Measurements from ENCODE around the gene PGK1.
"Not testable (repeated sequence)": the region's sequence is repeated elsewhere in the genome, so short reads cannot be mapped to it uniquely, and the experiment has no call there.

PGK1 gene

GRCh38 chrX:78103623-78104446 lies at the start of gene PGK1:
Gene PGK1 (plus strand): TSS chrX:78104248. CDS start chrX:78104341, 93 bp downstream.
- peak; percentile 48 to 80 for DNase-seq

GRCh38 chrX:78063687-78064086 lies 40.4 kb upstream of the PGK1 start:
- DNase-seq: no peak

GRCh38 chrX:78064152-78064551 lies 39.9 kb upstream of the PGK1 start:
- DNase-seq: no peak

GRCh38 chrX:78064698-78065601 lies 39.1 kb upstream of the PGK1 start:
- DNase-seq: peak in 1 of 2 experiments; percentile 9

GRCh38 chrX:78066110-78066509 lies 37.9 kb upstream of the PGK1 start:
- no peak for DNase-seq

- no peak for DNase-seq
These were observed 32.7 kb upstream of the PGK1 start for GRCh38 chrX:78071331-78071730.

GRCh38 chrX:78073147-78074077 lies 30.6 kb upstream of the PGK1 start:
- not testable (repeated sequence) for DNase-seq

DNA sequence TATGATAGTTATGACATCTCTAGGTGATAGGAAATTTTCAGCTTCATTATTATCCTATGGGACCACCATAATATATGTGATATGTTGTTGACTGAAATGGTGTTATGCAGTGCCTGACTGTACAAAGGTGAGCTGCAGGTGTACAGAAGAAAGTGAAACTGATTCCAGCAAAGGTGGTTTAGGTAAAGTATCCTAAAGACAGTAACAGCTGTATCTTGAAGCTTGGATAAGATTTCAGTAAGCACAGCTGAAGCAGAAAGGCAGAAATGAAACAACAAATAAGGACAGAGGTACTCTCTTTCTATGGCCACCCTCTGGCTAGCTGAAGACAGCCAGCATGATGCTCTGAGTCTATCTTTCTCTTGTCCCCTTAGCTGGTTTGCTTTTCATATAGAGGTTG lies 30.0 kb upstream of the PGK1 start:
- no peak for DNase-seq

- DNase-seq: no peak
These were observed 28.2 kb upstream of the PGK1 start for GRCh38 chrX:78075787-78076389.

DNA sequence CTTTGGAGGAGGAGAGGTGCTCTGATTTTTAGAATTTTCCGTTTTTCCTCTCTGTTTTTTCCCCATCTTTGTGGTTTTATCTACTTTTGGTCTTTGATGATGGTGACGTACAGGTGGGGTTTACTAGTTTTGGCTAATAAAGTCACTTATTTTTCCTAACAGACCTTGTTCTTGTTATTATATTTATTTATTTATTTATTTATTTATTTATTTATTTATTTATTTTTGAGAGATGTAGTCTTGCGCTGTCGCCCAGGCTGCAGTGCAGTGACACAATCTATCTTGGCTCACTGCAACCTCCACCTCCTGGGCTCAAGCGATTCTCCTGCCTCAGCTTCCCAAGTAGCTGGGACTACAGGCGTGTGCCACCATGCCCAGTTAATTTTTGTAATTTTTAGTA lies 22.6 kb upstream of the PGK1 start:
- DNase-seq: not testable (repeated sequence)

- no peak for DNase-seq
These were observed 11.8 kb upstream of the PGK1 start for GRCh38 chrX:78092296-78092695.

- no peak for DNase-seq
These were observed 5.9 kb upstream of the PGK1 start for GRCh38 chrX:78098108-78098507.

DNA sequence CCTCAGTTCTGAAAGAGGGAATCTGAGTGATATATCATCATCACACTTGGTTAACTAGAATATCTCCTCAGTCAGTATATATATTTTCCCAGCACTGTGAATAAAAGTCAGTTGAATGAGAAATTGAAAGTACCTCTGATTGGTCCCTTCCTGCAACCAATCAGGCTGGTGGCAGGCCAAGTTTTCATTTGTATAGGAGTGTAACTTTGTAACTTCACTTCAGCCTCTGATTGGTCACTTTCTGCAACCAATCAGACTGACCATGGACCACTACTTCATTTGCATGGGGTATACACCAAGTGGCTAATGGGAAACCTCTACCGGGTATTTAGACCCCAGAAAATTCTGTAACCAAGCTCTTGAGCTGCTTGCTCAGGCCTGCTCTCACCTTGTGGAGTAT lies 2.0 kb upstream of the PGK1 start:
- no peak for DNase-seq

- DNase-seq: no peak
These were observed 936 bp upstream of the PGK1 start for GRCh38 chrX:78103001-78103622.

- peak in 1 of 2 experiments; percentile 7 for DNase-seq
These were observed 564 bp downstream of the PGK1 start for GRCh38 chrX:78104447-78105176.

GRCh38 chrX:78105944-78106650 lies 2.0 kb downstream of the PGK1 start:
- DNase-seq: no peak

DNA sequence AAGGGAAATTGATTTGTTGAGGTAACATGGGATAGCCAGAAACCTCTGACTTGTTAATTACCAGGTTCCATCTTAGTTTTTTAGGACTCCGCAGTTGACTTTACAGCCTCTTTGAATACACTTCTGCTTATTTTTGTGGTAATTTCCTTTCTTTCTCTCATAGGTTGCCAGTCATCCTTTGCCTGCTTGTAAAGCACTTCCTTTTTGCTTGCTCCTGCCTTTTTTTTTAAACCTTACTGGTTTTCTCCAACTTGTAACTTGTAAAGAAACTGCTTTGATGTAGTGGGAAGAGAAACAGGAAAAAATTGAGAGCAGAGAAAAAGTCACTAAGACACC lies 2.6 kb downstream of the PGK1 start:
- DNase-seq: no peak

- no peak for DNase-seq
These were observed 5.4 kb downstream of the PGK1 start for GRCh38 chrX:78109458-78109857.

GRCh38 chrX:78111140-78111931 lies 7.3 kb downstream of the PGK1 start:
- DNase-seq: no peak

DNA sequence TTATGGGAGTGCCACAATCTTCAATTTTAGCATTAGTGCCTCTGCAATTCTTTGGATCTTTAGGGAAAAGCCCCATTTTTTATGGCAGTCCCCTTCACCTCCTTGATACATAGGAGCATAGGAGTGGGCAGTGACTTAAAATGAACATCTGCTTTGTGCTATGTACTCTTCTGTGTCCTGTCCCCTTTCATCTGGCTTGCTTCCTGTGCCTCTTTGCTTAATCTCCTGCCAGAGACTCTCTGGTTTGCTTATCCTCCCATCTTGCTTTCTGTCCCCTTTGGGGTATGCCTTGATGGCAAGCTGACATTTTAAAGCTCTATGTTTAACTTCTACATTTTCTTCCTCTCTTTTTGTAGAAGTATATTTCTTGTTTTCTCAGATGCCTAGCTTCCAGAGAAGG lies 12.3 kb downstream of the PGK1 start:
- no peak for DNase-seq

Measured in SW 1271 (cell line).